Mesothelial cell of epicardium (in vitro differentiated cells): ENCODE data around the gene EVL. TPM values are rescaled to one million over a fixed set of nuclear protein-coding genes. Genes with fewer than 3 reads are reported as not detected.
"Not testable (repeated sequence)": the region's sequence is repeated elsewhere in the genome, so short reads cannot be mapped to it uniquely, and the experiment has no call there.

Experiments used
- DNase-seq, 2 experiments: peaks; one replicate each; pipeline ENCODE4 v3.0.0; 2021; ENCODE audit warnings: low spot score in 2 of 2; ENCODE audit not compliant: unreplicated experiment in 2 of 2
- H3K27ac Mint-ChIP-seq: 2 replicates; pipeline ENCODE4 v1.8.0; 2021; ENCODE audit warnings: mixed read lengths
- H3K27me3 Mint-ChIP-seq: 2 replicates; pipeline ENCODE4 v1.8.0; 2021; ENCODE audit warnings: low read depth, mixed read lengths
- H3K36me3 Mint-ChIP-seq: 2 replicates; pipeline ENCODE4 v1.8.0; 2021; ENCODE audit warnings: mixed read lengths
- H3K4me1 Mint-ChIP-seq: 2 replicates; pipeline ENCODE4 v1.8.0; 2021; ENCODE audit warnings: mixed read lengths
- H3K4me3 Mint-ChIP-seq: 2 replicates; pipeline ENCODE4 v1.8.0; 2021; ENCODE audit warnings: mild to moderate bottlenecking, moderate library complexity, mixed read lengths
- H3K9me3 Mint-ChIP-seq: 2 replicates; pipeline ENCODE4 v1.8.0; 2021; ENCODE audit warnings: mixed read lengths
- total RNA-seq: library from RNA; stranded (reverse); gene quantifications from 3 replicates; pipeline ENCODE4 v1.2.1, GENCODE V29; 2021
- TF ChIP-seq, protein P1 (sequence below): fragments of 200-600 bp; sonication (generic); IDR thresholded peaks from one replicate; pipeline ENCODE4 v1.5.0; 2021; ENCODE audit warnings: antibody characterized with exemption; ENCODE audit not compliant: unreplicated experiment

Gene EVL
- total RNA-seq, 1 donor from 2014 or later: 250 TPM

DNA sequence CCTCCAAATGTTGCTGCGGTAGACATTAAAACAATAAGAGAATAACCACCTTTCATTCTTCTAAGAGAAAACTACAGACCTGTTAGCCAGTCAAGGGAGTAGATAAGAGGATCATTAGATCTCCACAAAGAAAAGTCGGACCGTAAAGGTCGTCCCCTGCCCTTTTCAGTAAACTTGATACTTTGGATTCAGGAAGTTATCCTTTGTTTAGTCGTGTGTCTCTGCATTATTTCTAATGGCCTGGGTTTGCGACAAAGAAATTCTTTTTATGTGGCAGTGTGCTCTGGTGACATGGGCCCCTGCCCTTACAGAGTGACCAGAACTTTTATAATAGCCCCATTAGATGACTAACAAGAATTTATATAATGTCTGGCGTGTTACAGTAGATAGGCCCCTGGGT is 44.6 kb upstream of the EVL start:
- Mint-ChIP-seq H3K27ac (peak overlapping the region; percentile 95), H3K36me3 (no peaks in the 10 kb centered on the region), H3K9me3 (no peaks in the 10 kb centered on the region), H3K27me3 (no peaks in the 10 kb centered on the region), H3K4me1 (peaks cover 67% of the 10 kb centered on the region), H3K4me3 (peak overlapping the region; percentile 52)
- TF ChIP-seq, protein P1, sequence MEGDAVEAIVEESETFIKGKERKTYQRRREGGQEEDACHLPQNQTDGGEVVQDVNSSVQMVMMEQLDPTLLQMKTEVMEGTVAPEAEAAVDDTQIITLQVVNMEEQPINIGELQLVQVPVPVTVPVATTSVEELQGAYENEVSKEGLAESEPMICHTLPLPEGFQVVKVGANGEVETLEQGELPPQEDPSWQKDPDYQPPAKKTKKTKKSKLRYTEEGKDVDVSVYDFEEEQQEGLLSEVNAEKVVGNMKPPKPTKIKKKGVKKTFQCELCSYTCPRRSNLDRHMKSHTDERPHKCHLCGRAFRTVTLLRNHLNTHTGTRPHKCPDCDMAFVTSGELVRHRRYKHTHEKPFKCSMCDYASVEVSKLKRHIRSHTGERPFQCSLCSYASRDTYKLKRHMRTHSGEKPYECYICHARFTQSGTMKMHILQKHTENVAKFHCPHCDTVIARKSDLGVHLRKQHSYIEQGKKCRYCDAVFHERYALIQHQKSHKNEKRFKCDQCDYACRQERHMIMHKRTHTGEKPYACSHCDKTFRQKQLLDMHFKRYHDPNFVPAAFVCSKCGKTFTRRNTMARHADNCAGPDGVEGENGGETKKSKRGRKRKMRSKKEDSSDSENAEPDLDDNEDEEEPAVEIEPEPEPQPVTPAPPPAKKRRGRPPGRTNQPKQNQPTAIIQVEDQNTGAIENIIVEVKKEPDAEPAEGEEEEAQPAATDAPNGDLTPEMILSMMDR: no peak
- DNase-seq: no peak

DNA sequence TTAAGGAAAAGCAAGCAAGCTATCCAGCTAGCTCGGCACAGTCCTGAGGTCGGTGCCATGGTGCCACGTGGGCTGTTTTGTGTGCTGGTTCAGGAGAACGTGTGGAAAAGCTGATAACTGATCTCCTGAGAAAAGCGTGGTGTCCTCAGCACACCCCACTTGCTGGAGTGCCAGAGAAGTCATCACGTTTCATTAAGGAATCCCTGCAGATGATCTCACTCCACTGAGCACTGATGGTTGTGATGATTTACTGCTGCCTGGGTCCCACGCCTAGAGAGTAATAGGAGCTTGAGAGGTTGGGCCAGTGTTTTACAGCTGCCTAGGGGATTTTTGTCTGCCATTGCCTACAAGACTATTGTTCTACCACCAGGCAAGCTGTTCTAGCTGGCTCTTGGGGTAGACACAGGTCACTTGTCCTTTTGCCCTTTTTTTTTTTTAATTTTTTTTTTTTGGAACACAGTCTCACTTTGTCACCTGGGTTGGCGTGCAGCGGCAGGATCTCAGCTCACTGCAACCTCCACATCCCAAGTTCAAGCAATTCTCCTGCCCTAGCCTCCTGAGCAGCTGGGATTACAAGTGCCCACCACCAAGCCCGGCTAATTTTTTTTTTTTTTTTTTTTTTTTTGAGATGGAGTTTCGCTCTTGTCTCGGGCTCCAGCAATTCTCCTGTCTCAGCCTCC is 42.3 kb upstream of the EVL start:
- TF ChIP-seq, protein P1: no peak
- no peak overlapping the region for H3K27ac Mint-ChIP-seq
- no peaks in the 10 kb centered on the region for H3K9me3 Mint-ChIP-seq
- no peaks in the 10 kb centered on the region for H3K27me3 Mint-ChIP-seq
- no peak for DNase-seq
- no peaks in the 10 kb centered on the region for H3K36me3 Mint-ChIP-seq
- peaks cover 61% of the 10 kb centered on the region for H3K4me1 Mint-ChIP-seq
- H3K4me3 Mint-ChIP-seq: no peak overlapping the region

DNA sequence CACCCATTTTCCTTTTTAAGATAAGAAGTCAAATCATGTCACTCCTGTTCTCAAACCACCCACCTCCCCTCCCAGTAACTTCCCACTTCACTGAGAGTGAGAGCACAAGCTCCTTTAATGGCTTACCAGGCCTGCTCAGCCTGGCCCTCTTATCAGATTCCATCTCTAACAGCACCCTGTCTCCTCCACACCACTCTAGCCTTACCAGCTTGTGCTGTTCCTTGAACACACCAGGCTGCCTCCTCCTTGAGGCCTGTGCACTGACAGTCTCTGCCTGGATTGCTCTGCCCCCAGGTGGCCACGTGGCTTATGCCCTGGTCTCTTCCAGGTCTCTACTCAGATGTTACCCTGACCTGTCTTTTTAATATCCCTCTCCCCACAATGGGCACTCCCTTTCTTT is 40.1 kb upstream of the EVL start:
- no peak for DNase-seq
- Mint-ChIP-seq H3K9me3 (no peaks in the 10 kb centered on the region), H3K4me1 (peaks cover 39% of the 10 kb centered on the region), H3K27me3 (no peaks in the 10 kb centered on the region), H3K36me3 (no peaks in the 10 kb centered on the region), H3K4me3 (no peak overlapping the region), H3K27ac (peak overlapping the region; percentile 77)
- TF ChIP-seq, protein P1: no peak

DNA sequence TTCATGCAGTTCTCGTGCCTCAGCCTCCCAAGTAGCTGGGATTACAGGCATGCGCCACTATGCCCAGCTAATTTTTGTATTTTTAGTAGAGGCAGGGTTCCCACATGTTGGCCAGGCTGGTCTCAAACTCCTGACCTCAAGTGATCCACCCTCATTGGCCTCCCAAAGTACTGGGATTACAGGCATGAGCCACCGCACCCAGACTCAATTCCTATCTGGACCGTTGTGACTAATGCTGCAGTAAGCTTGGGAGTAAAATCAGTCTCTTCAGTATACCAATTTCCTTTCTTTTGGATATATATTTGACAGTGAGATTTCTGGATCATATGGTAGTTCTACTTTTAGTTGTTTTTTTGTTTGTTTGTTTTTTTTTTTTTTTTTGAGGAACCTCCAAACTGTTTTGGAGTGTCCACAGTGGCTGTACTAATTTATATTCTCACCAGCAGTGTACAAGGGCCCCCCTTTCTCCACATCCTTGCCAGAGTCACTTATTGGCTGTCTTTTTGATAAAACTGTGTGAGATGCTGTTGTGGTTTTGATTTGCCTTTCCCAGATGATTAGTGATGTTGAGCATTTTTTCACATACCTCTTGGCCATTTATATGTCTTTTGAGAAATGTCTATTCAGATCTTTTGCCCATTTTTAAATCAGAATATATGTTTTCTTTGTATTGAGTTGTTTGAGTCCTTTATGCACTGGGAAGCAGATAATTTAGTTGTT is 37.3 kb upstream of the EVL start:
- TF ChIP-seq, protein P1: no peak
- H3K27me3 Mint-ChIP-seq: no peaks in the 10 kb centered on the region
- no peak overlapping the region for H3K27ac Mint-ChIP-seq
- H3K4me3 Mint-ChIP-seq: no peak overlapping the region
- H3K4me1 Mint-ChIP-seq: peaks cover 46% of the 10 kb centered on the region
- H3K9me3 Mint-ChIP-seq: no peaks in the 10 kb centered on the region
- no peaks in the 10 kb centered on the region for H3K36me3 Mint-ChIP-seq
- no peak for DNase-seq

DNA sequence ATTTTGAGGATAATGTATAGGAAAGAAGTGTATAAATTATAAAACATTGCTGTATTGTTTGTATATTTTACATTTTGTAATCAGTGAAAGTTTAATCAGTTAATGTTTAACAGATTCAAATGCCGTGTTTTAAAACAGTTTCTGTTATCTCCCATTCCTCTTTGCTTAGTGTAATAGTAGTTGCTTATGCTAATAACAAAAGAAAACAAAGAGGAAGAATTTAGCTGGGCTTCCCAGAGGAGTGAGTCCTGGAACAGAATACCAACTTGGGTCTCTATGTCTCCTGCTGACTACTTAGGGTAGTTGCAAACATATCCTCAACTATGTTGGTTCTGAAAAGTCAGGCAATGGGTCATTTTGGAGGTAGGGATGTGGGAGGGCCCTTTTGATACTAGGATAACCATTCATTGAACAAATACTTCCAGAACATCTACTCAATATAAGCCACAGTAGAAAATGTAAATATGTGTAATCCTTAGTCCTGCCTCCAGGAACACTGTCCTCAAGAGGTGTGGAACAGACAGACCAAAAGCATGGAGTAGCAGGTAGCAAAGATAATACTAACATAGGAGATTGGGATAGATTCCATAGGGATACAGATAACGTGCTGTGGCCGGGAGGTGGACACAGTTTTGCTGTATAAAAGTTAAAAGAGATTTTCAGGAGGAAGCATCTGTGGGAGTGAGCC is 36.1 kb upstream of the EVL start:
- no peak for DNase-seq
- TF ChIP-seq, protein P1: no peak
- H3K36me3 Mint-ChIP-seq: no peaks in the 10 kb centered on the region
- H3K9me3 Mint-ChIP-seq: no peaks in the 10 kb centered on the region
- peaks cover 41% of the 10 kb centered on the region for H3K4me1 Mint-ChIP-seq
- H3K27me3 Mint-ChIP-seq: no peaks in the 10 kb centered on the region
- H3K27ac Mint-ChIP-seq: no peak overlapping the region
- H3K4me3 Mint-ChIP-seq: no peak overlapping the region

DNA sequence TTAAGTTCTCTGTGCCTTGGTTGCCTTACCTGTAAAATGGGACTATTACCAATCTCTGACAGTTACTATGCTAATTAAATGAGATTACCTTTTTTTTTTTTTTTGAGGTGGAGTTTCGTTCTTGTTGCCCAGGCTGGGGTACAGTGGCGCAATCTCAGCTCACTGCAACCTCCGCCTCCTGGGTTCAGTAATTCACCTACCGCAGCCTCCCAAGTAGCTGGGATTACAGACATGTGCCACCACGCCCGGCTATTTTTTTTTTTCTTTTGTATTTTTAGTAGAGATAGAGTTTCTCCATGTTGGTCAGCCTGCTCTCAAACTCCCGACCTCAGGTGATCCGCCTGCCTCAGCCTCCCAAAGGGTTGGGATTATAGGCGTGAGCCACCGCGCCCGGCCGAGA is 35.2 kb upstream of the EVL start:
- H3K4me1 Mint-ChIP-seq: peaks cover 43% of the 10 kb centered on the region

More for the DNA sequence above, 35.2 kb upstream of the EVL start:
- not testable (repeated sequence) for H3K36me3 Mint-ChIP-seq, H3K27ac Mint-ChIP-seq, H3K4me3 Mint-ChIP-seq, H3K9me3 Mint-ChIP-seq, H3K27me3 Mint-ChIP-seq, DNase-seq
